IMR-90 (cell line): ENCODE data around the gene NHSL1.

ENCODE experiments used
- BHLHE40 ChIP-seq: fragments of 150-350 bp; IDR thresholded peaks from 2 replicates; pipeline ENCODE4 v1.6.1; 2016; ENCODE audit warnings: mild to moderate bottlenecking, low read depth, low read length
- CEBPB ChIP-seq: IDR thresholded peaks from 2 replicates; pipeline ENCODE4 v1.6.1; 2012; ENCODE audit warnings: low read depth, low read length, improper control_type of control experiment
- CHD1 ChIP-seq: IDR thresholded peaks from 2 replicates; pipeline ENCODE4 v1.6.1; 2012; ENCODE audit warnings: low read depth, low read length, improper control_type of control experiment
- CTCF ChIP-seq: conservative IDR thresholded peaks from 2 replicates; pipeline ENCODE4 v1.5.1; 2012; ENCODE audit warnings: mild to moderate bottlenecking, low read depth, low read length, improper control_type of control experiment
- ELK1 ChIP-seq: fragments of 150-350 bp; IDR thresholded peaks from 2 replicates; pipeline ENCODE4 v1.6.1; 2016; ENCODE audit warnings: low read depth, mild to moderate bottlenecking, low read length, moderate library complexity, borderline replicate concordance
- FOS ChIP-seq: fragments of 150-350 bp; IDR thresholded peaks from 2 replicates; pipeline ENCODE4 v1.6.1; 2016; ENCODE audit warnings: low read depth, low read length
- MAZ ChIP-seq: IDR thresholded peaks from 2 replicates; pipeline ENCODE4 v1.6.1; 2012; ENCODE audit warnings: low read depth, mild to moderate bottlenecking, low read length, improper control_type of control experiment, moderate library complexity, borderline replicate concordance
- MXI1 ChIP-seq: IDR thresholded peaks from 2 replicates; pipeline ENCODE4 v1.6.1; 2012; ENCODE audit warnings: low read depth, mild to moderate bottlenecking, low read length, moderate library complexity, borderline replicate concordance
- POLR2A ChIP-seq: IDR thresholded peaks from 2 replicates; pipeline ENCODE4 v1.6.1; 2012; ENCODE audit warnings: mild to moderate bottlenecking, low read depth, low read length
- RAD21 ChIP-seq: IDR thresholded peaks from 2 replicates; pipeline ENCODE4 v1.6.1; 2012; ENCODE audit warnings: low read length, improper control_type of control experiment
- RCOR1 ChIP-seq: IDR thresholded peaks from 2 replicates; pipeline ENCODE4 v1.6.1; 2012; ENCODE audit warnings: mild to moderate bottlenecking, low read length, improper control_type of control experiment; ENCODE audit not compliant: insufficient replicate concordance
- RFX5 ChIP-seq: IDR thresholded peaks from 2 replicates; pipeline ENCODE4 v1.8.0; 2012; ENCODE audit warnings: low read depth, mild to moderate bottlenecking, low read length, moderate library complexity
- USF2 ChIP-seq: fragments of 150-350 bp; IDR thresholded peaks from 2 replicates; pipeline ENCODE4 v1.6.1; 2017; ENCODE audit warnings: mild to moderate bottlenecking, antibody characterized with exemption, low read length, low read depth

- TF ChIP-seq RAD21 (no peak), POLR2A (no peak), CTCF (no peak), CEBPB (no peak), CHD1 (no peak), MXI1 (no peak), FOS (no peak), BHLHE40 (no peak), RFX5 (no peak), USF2 (no peak), ELK1 (no peak), MAZ (no peak), RCOR1 (no peak)
These were observed 34.4 kb upstream of the NHSL1 start for GRCh38 chr6:138533667-138534066.
